ENCODE data around the gene CNTNAP5. TPM values are rescaled to one million over a fixed set of nuclear protein-coding genes. Genes with fewer than 3 reads are reported as not detected.

The CNTNAP5 gene
- total and polyA plus RNA-seq, 5 donors, result not detected

DNA sequence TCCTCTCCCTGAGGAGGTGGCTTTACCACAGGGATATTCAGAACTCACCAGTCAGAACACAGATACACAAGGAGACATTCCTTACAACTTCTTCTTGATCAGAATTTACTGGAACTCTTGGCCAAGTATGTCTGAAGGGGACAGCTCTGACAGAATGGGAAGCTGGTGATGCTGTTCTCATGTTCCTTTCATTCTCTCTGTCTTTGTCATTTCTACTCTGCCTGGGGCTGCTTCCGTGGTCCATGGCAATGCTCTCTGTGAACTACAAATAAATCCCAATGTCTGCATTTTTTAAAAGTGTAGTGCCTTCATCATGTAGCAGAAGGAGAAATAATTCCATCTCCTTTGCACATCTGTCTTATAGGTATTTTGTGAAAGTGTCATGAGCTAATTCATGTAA is 730.3 kb downstream of the CNTNAP5 start:
- no peaks in the 10 kb centered on the region for H3K27me3 ChIP-seq (ENCODE audit: control insufficient read depth, insufficient read depth)
- no peak overlapping the region for H3K4me3 ChIP-seq (ENCODE audit: low read length)
- intact Hi-C loops (cut with DNase I), result no loop called here
- DNase-seq (no peak), ATAC-seq (no peak)
- no peaks in the 10 kb centered on the region for H3K9me3 ChIP-seq (ENCODE audit: control insufficient read depth, low read length)
- no peak overlapping the region for H3K27ac ChIP-seq (ENCODE audit: low read length)
- 58% methylated on average over 1 of the region's 1 CpG for WGBS
- H3K4me1 ChIP-seq (ENCODE audit: control insufficient read depth, insufficient read depth, low read length), result no peaks in the 10 kb centered on the region

DNA sequence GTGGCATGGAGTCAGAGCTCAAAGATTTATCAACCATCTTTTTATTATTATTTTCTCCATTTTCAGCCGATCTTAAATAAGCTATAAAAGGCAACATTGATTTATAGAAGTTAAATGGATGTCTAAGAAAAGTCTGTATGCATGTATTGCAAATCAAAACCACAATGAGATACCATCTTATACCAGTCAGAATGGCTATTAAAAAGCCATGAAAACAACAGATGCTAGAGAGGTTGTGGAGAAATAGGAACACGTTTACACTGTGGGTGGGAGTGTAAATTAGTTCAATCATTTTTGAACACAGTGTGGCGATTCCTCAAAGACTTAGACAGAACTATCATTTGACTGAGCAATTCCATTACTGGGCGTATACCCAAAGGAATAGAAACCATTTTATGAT is 731.0 kb downstream of the CNTNAP5 start:
- Histone ChIP-seq H3K4me1 (ENCODE audit: control insufficient read depth, insufficient read depth, low read length) (no peaks in the 10 kb centered on the region), H3K27ac (ENCODE audit: low read length) (no peak overlapping the region), H3K27me3 (ENCODE audit: control insufficient read depth, insufficient read depth) (no peaks in the 10 kb centered on the region), H3K4me3 (ENCODE audit: low read length) (no peak overlapping the region), H3K9me3 (ENCODE audit: control insufficient read depth, low read length) (no peaks in the 10 kb centered on the region)
- WGBS, result 76% methylated on average over 4 of the region's 4 CpGs
- intact Hi-C loops (cut with DNase I), result no loop called here
- ATAC-seq, result no peak
- no peak for DNase-seq

DNA sequence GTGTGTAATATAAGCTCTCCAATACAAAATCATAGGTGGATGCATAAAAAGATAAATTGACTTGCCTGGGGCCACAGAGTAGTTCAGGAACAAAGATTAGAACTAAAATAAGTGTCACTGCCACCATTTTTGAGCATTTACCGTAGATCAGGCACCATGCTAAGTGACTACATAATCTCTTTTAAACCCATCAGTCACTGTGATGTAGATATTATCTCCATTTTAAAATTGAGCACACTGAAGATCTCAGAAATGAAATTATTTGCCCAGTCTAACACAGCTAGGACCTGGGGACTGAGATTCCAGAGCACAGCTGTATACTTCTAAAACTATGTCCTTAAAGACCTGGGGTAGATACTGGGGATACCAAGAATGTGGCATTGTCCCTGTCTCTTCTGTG is 737.3 kb downstream of the CNTNAP5 start:
- no peak for DNase-seq
- H3K4me3 ChIP-seq (ENCODE audit: low read length), result no peak overlapping the region
- H3K27ac ChIP-seq (ENCODE audit: low read length), result no peak overlapping the region
- H3K4me1 ChIP-seq (ENCODE audit: control insufficient read depth, insufficient read depth, low read length), result no peaks in the 10 kb centered on the region
- WGBS, result 79% methylated on average over 1 of the region's 1 CpG
- intact Hi-C loops (cut with DNase I), result no loop called here
- no peak for ATAC-seq
- H3K27me3 ChIP-seq (ENCODE audit: control insufficient read depth, insufficient read depth), result no peaks in the 10 kb centered on the region
- no peaks in the 10 kb centered on the region for H3K9me3 ChIP-seq (ENCODE audit: control insufficient read depth, low read length)

DNA sequence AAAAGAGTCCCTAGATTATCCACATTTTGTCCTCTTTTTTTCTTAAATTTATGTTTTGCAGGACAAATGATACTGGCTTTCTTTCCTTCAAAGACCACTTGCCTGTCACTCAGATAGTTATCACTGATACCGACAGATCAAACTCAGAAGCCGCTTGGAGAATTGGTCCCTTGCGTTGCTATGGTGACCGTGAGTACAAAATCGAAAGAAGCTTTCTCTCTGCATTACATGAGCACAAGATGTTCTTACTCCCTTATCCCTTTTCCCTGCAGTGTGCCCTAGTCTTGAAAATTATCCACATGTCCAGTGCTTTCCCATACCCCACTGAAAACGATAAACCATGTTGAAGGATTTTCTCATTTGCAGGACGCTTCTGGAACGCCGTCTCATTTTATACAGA is 738.5 kb downstream of the CNTNAP5 start:
- no peaks in the 10 kb centered on the region for H3K9me3 ChIP-seq (ENCODE audit: control insufficient read depth, low read length)
- 83% methylated on average over 9 of the region's 9 CpGs for whole genome bisulfite sequencing
- H3K27me3 ChIP-seq (ENCODE audit: control insufficient read depth, insufficient read depth), result no peaks in the 10 kb centered on the region
- ATAC-seq (no peak), DNase-seq (no peak)
- no peak overlapping the region for H3K4me3 ChIP-seq (ENCODE audit: low read length)
- intact Hi-C loops (cut with DNase I), result no loop called here
- no peak overlapping the region for H3K27ac ChIP-seq (ENCODE audit: low read length)
- no peaks in the 10 kb centered on the region for H3K4me1 ChIP-seq (ENCODE audit: control insufficient read depth, insufficient read depth, low read length)

DNA sequence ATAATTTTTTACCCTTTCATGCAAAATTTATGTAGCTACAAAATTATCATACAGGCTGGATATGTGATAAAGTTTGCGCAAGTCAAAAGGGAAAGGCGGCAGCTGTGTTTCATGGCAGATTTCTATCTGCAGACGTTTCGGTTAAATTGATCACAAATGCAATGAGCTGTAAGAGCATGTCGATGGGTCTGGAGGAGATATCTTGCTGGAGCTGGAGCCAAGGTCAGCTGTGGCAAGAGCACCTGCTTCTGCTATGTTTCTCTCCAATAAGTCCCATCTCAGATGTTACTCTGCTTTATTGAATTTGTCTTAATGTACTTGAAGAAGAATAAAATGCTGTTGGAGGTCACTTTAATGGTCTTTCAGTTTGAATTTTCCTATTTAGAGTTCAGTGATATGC is 749.7 kb downstream of the CNTNAP5 start:
- Histone ChIP-seq H3K4me3 (ENCODE audit: low read length) (no peak overlapping the region), H3K27me3 (ENCODE audit: control insufficient read depth, insufficient read depth) (no peaks in the 10 kb centered on the region), H3K4me1 (ENCODE audit: control insufficient read depth, insufficient read depth, low read length) (no peaks in the 10 kb centered on the region), H3K9me3 (ENCODE audit: control insufficient read depth, low read length) (no peaks in the 10 kb centered on the region), H3K27ac (ENCODE audit: low read length) (no peak overlapping the region)
- DNase-seq (no peak), ATAC-seq (no peak)
- 77% methylated on average over 5 of the region's 5 CpGs for WGBS
- intact Hi-C loops (cut with DNase I), result no loop called here

DNA sequence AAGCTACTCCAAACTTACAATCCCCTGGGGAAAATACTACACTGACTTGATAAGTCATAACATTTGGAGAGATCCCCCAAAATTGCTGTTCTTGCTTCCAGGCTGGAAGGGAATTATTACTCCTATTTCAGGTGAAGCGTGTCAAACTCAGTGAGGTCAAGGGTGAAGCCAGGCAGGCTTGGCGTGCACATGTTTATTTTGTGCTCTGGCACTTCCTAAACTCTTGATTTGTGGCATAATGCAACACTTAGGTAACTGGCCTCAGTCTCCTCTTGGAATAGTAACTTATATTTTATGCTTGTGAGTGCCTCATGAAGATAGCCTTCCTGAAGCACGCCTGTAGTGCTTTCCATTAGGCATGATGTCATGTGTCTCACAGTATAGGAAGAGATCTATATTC is 751.2 kb downstream of the CNTNAP5 start:
- Histone ChIP-seq H3K4me3 (ENCODE audit: low read length) (no peak overlapping the region), H3K4me1 (ENCODE audit: control insufficient read depth, insufficient read depth, low read length) (no peaks in the 10 kb centered on the region), H3K27ac (ENCODE audit: low read length) (no peak overlapping the region), H3K9me3 (ENCODE audit: control insufficient read depth, low read length) (no peaks in the 10 kb centered on the region), H3K27me3 (ENCODE audit: control insufficient read depth, insufficient read depth) (no peaks in the 10 kb centered on the region)
- 74% methylated on average over 3 of the region's 3 CpGs for WGBS
- intact Hi-C loops (cut with DNase I), result no loop called here
- ATAC-seq (no peak), DNase-seq (no peak)

DNA sequence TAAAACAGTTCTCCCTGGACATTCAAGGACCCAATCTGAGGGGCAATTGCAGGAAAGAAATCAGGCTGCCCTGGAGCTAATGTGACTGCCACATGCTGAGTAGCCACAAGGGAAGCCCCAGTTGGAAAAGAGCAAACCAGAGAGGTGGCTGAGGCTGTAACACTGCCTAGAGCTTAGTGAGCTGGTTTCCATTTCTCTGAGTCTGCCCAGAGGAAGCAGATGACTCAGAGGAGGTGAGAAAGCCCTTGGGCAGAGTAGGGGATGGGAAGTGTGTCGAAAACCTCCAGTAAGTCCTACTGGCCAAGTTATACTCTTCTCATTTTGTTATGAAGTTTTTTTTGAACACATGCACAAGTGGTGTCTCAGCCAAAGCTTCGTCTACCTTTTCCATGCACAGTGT is 753.0 kb downstream of the CNTNAP5 start:
- no peak for DNase-seq
- 82% methylated on average over 2 of the region's 2 CpGs for WGBS
- Histone ChIP-seq H3K27me3 (ENCODE audit: control insufficient read depth, insufficient read depth) (no peaks in the 10 kb centered on the region), H3K9me3 (ENCODE audit: control insufficient read depth, low read length) (no peaks in the 10 kb centered on the region), H3K27ac (ENCODE audit: low read length) (no peak overlapping the region), H3K4me1 (ENCODE audit: control insufficient read depth, insufficient read depth, low read length) (no peaks in the 10 kb centered on the region), H3K4me3 (ENCODE audit: low read length) (no peak overlapping the region)
- ATAC-seq, result no peak
- intact Hi-C loops (cut with DNase I), result no loop called here

DNA sequence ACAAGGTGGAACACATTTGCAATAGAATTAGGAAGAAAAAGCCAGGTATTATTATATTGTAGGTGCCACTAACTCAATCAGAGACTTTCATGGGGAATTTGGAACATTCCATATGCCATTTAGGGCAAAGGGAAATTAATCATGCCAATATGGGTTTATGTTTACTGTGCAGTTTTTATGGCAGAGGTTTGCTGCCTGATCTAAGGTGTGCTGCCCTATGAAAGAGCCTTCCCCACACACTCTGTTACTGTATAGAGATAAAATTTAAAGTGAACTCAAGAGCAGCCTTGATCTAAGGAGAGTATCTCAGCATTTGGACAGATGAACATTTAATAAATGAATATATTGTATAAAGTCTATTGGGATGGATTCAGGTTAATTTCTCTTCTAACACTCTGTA is 771.6 kb downstream of the CNTNAP5 start:
- Histone ChIP-seq H3K27me3 (ENCODE audit: control insufficient read depth, insufficient read depth) (no peaks in the 10 kb centered on the region), H3K27ac (ENCODE audit: low read length) (no peak overlapping the region), H3K4me1 (ENCODE audit: control insufficient read depth, insufficient read depth, low read length) (no peaks in the 10 kb centered on the region), H3K4me3 (ENCODE audit: low read length) (no peak overlapping the region), H3K9me3 (ENCODE audit: control insufficient read depth, low read length) (no peaks in the 10 kb centered on the region)
- DNase-seq (no peak), ATAC-seq (no peak)
- intact Hi-C loops (cut with DNase I), result no loop called here

DNA sequence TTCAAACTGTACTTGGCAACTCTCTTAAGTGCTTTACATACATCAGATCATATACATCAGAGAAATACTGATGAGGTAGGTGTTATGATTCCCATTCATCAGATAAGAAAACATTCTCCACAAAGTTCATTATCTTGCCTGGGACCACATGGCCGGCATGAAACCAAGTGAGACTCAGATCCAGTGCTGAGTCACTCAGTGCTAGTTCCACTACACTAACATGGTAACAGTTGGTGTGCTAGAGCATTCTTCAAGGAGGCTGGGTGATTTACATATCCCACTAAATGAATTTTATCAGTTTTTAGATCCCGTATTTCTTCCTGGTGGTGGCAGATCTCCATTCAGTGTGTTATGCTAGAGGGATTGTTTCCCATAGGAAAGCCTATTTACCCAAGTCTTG is 772.0 kb downstream of the CNTNAP5 start:
- 68% methylated on average over 2 of the region's 2 CpGs for WGBS
- Histone ChIP-seq H3K4me1 (ENCODE audit: control insufficient read depth, insufficient read depth, low read length) (no peaks in the 10 kb centered on the region), H3K27ac (ENCODE audit: low read length) (no peak overlapping the region), H3K4me3 (ENCODE audit: low read length) (no peak overlapping the region), H3K27me3 (ENCODE audit: control insufficient read depth, insufficient read depth) (no peaks in the 10 kb centered on the region), H3K9me3 (ENCODE audit: control insufficient read depth, low read length) (no peaks in the 10 kb centered on the region)
- no peak for DNase-seq
- ATAC-seq, result no peak
- intact Hi-C loops (cut with DNase I), result no loop called here

DNA sequence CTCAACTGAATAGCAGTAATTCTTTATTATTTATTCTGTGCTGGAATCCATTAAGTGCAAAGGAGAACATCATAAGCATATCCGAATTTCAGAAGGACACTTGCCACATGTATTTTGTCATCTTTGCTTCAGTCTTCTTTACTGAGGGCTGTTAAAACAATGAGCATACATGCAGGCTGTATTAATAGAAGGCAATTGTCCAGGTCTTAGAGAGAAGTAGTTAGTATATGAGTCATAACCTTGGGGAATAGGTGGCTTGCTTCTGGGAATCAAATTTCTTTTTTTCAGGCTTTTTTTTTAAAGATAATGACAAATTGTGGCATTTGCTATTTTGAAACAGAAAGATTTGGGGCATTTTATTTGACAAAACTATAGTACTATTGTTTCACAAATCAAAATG is 773.5 kb downstream of the CNTNAP5 start:
- H3K27me3 ChIP-seq (ENCODE audit: control insufficient read depth, insufficient read depth), result no peaks in the 10 kb centered on the region
- intact Hi-C loops (cut with DNase I), result no loop called here
- ATAC-seq (no peak), DNase-seq (no peak)
- H3K4me1 ChIP-seq (ENCODE audit: control insufficient read depth, insufficient read depth, low read length), result no peaks in the 10 kb centered on the region
- H3K4me3 ChIP-seq (ENCODE audit: low read length), result no peak overlapping the region
- no peaks in the 10 kb centered on the region for H3K9me3 ChIP-seq (ENCODE audit: control insufficient read depth, low read length)
- WGBS, result 51% methylated on average over 1 of the region's 1 CpG
- H3K27ac ChIP-seq (ENCODE audit: low read length), result no peak overlapping the region

DNA sequence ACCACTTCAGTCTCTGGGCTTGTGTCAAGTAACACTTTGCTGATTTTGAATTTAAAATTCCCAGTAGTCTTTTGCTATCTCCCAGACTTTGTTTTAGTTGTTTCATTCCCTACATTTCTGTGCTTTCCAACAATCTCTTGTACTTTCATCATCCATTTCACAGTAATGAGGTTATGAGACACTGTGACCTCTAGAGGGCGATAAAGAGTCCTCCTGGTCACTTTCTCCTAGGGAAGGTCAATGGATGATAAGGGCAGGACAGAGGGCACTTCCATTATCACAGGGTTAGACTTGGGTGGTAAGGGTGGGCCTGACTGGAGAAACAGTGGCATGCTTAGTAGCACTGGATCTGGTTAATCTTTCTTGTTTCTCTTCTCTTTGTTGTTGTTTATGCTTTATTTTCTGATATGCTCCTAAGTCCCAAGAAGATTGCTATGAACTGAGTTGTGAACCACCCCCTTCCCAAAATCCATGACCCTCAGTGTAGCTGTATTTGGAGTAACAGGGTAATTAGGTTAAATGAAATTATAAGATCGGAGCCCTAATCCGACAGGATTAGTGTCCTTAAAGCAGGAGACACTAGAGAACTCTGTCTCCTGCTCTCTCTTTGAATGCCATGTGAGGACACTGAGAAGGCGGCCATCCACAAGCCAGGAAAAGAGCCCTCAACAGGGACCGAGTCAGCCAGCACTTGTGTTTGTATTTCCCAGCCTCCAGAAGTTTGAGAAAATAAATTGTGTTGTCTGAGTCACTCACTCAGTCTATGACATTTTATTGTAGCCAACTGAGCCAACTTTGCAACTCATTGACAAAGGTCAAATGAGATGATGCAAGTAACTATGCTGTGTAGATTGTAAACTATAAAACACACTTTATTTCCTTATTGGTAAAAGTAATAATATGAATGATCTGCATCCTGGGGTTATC is 779.2 kb downstream of the CNTNAP5 start:
- Histone ChIP-seq H3K27ac (ENCODE audit: low read length) (no peak overlapping the region), H3K27me3 (ENCODE audit: control insufficient read depth, insufficient read depth) (no peaks in the 10 kb centered on the region), H3K4me3 (ENCODE audit: low read length) (no peak overlapping the region), H3K9me3 (ENCODE audit: control insufficient read depth, low read length) (no peaks in the 10 kb centered on the region), H3K4me1 (ENCODE audit: control insufficient read depth, insufficient read depth, low read length) (no peaks in the 10 kb centered on the region)
- intact Hi-C loops (cut with DNase I), result no loop called here
- 60% methylated on average over 5 of the region's 5 CpGs for WGBS
- peak; percentile 29 to 46 for ATAC-seq
- DNase-seq, result no peak

DNA sequence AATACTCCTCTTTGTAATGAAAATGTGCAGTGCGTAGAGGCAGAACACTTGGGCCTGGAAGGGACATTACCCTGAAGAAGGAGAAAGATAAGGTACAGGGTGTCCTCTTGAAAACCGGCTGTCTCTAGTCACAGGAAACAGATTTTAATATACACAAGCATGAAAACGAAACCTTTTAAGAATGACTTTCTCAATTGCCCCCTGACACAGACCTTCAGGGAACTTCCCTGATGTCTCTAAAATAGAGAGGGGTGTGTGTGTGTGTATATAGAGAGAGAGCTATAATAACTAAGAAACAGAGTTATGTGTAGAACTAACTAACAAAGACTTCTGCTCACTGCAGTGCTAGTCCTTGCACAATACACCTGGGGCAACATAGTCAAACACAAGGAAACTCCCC is 780.0 kb downstream of the CNTNAP5 start:
- H3K4me3 ChIP-seq (ENCODE audit: low read length), result no peak overlapping the region
- no peak overlapping the region for H3K27ac ChIP-seq (ENCODE audit: low read length)
- WGBS, result 58% methylated on average over 3 of the region's 3 CpGs
- no peak for ATAC-seq
- DNase-seq, result no peak
- H3K9me3 ChIP-seq (ENCODE audit: control insufficient read depth, low read length), result no peaks in the 10 kb centered on the region
- intact Hi-C loops (cut with DNase I), result loop anchor here in 1 of 4 donors (5.0 kb wide), 1 partner anchor 778 kb away; the partner anchor contains the start of gene CNTNAP5
- no peaks in the 10 kb centered on the region for H3K4me1 ChIP-seq (ENCODE audit: control insufficient read depth, insufficient read depth, low read length)
- H3K27me3 ChIP-seq (ENCODE audit: control insufficient read depth, insufficient read depth), result no peaks in the 10 kb centered on the region

Data from right cardiac atrium (tissue), 5 donors.